Hematopoietic multipotent progenitor cell treated with erythropoietin and hydrocortisone succinate and interleukin-3 and kit ligand, for 8 days (in vitro differentiated cells): ENCODE results near the gene RPS10.
"Not testable (repeated sequence)": the region's sequence is repeated elsewhere in the genome, so short reads cannot be mapped to it uniquely, and the experiment has no call there.

ENCODE experiments used
- DNase-seq: peaks from one replicate; pipeline ENCODE4 v3.0.0-alpha.2; 2015

Gene RPS10

DNA sequence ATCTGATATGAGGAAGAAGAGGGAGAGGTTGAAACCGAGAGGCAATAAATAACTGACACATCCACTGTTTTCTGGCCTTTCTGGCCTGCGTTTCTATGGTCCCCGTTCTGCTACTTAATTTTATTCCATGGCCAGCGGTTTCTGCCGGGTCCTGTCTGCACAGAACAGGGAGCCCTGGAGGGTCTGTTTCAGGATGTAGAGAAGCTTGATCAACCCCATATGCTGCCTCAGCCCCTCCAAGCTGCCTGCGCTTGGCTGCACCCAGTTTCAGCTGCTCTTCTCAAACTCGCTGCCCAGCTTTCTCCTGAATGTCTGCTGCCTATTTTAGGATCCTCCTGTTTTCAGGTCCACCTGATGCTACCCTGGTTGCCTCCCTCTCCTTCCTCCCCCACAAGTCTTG is 21.5 kb upstream of the RPS10 start:
- DNase-seq: no peak

- DNase-seq: no peak
Measured at GRCh38 chr6:34445313-34445860, 19.5 kb upstream of the RPS10 start.

- no peak for DNase-seq
Measured at GRCh38 chr6:34441526-34441925, 15.7 kb upstream of the RPS10 start.

GRCh38 chr6:34439442-34439841 is 13.6 kb upstream of the RPS10 start:
- no peak for DNase-seq

DNA sequence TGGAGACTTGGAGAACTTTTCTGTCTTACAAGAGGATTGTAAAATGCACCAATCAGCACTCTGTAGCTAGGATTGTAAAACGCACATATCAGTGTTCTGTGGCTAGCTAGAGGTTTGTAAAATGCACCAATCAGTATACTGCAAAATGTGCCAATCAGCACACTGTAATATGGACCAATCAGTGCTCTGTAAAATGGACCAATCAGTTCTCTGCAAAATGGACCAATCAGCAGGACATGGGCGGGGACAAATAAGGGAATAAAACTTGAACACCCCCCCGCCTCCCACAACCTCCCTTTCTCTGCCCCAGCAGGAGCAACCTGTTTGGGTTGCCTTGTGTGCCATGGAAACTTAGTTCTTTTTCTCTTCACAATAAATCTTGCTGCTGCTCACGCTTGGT is 12.8 kb upstream of the RPS10 start:
- no peak for DNase-seq

DNA sequence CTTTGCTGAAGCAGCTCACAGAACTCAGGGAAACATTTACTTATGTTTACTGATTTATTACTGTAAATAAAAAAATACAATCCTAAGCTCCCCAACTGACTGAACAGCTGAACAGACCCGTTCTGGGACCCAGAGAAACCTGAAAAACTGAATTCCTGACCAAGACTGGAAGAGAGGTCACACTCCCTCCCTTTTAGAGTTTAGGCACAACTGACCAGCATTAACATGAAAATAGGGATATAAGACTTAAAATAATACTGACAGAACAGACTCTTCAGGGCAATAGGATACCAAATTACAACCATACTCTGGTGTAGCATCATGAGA is 11.7 kb upstream of the RPS10 start:
- DNase-seq: no peak

GRCh38 chr6:34436803-34437643 is 11.2 kb upstream of the RPS10 start:
- no peak for DNase-seq

DNA sequence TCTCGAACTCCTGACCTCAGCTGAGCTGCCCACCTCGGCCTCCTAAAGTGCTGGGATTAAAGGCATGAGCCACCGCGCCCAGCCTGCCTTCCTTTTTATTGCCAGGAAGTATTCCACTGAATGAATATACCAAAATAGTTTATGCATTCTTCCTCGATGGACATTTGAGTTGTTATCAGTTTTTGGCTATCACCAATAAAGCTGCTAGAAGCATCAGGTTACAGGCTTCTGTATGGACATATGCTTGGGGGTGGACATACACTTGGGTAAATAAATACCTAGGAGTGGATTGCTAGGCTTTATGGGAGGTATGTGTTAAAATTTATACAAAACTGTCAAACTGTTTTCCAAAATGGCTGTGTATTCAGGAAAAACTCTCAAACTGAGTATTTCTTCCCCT is 10.0 kb upstream of the RPS10 start:
- no peak for DNase-seq

- no peak for DNase-seq
Measured at GRCh38 chr6:34425132-34425497, 754 bp downstream of the RPS10 start.

DNA sequence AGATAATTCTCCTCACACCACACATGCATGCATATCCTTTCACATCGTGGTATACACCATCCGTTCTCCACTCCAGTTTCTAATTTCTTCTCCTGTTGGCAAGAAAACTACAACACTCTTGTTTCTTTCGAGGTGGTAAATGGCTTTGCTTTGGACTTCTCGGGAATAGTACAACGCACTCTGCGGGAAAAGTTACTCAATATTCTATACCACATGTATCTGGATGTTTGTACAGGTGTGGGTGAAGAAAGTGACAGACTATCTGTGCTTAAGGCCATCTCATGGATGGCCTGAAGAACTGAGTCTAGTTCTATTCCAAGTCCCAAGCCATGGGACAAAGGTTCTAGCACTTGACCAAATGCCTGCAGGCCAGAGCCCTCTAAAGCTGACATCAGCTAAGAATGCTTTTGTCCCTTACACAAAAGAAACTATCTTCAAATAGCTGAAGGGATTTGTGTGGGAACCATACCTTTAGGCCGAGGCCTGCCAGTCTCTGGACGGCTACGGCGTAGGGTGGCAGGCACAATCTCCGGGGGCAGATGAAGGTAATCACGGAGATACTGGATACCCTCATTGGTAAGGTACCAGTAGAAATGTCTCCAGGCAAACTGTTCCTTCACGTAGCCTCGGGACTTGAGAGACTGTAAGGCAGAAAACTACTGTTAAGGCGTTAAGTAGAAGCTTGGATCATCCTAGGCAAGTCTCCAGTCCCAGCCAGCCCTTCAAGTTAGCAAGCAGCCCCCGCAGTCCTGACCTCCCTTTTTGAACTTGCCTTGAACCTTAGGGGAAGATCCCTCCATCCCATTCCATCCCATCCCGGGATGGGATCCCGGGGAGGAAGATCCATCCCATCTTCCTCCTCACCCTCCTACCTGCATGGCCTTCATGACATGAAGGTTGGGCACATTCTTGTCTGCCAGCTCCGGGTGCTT is 1.4 kb downstream of the RPS10 start:
- DNase-seq: no peak

- no peak for DNase-seq
Measured at GRCh38 chr6:34423254-34423653, 2.6 kb downstream of the RPS10 start.

DNA sequence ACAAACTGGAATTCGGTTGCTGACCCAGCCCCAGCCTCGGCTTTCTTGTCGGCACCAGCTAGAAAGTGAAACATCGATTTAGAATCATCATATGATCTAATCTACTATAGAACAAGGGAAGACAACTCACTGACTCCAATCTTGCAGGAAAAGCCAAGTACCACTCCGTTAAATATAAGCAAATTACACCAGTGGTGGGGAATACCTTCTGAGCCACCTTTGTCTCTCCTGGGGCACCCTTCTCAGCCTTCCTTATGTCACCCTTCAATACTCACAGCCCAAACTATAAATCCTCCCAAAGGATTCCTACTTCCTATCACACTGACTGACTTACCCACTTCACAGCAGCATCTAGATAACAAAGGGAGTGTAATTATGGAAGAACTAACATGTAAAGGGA is 7.5 kb downstream of the RPS10 start:
- DNase-seq: no peak

DNA sequence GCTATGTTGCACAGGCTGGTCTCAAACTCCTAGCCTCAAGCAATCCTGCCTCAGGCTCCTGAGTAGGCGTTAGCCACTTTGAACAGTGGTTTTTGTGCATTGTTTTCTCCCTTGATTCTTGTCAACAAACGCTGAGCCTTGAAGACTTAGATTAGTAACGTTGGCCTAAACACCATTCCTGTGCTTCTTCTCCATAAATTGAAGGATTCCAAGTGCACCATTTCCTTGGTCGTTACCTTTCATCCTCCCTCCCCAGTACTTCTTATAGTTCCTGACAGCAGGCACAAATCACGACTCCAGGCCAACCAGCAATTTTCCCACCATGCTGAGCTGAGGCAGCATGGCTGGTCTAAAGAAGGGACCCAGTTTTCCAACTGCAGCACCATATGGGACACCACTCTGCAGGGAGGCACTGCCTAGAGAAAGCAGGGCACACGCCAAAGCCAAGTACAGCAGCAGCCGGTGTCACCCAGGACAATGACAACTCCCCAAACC is 8.9 kb downstream of the RPS10 start:
- no peak for DNase-seq

GRCh38 chr6:34414999-34415858 is 10.6 kb downstream of the RPS10 start:
- DNase-seq: peak; percentile 85

DNA sequence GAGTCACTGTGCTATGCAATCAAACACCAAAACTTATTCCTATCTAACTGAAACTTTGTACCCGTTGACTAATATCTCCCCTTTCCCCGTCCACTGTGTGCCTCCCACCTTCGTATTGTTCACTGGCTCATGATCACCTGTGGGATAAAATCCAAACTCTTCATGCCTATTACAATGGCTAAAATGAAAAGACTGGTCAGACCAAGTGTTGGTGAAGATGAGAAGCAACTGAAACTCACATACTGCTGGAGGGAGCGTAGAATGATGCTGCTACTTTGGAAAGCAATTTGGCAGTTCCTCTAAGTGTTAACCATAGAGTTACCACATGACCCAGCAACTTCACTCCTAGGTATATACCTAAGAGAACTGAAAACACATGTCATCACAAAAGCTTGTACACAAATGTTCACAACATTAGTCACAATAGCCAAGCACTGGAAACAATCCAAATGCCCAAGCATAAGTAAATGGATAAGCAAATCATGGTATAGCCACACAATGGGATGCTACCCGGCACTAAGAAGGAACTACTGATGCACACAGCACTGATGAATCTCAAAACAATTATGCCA is 13.1 kb downstream of the RPS10 start:
- no peak for DNase-seq

- no peak for DNase-seq
Measured at GRCh38 chr6:34412016-34412415, 13.9 kb downstream of the RPS10 start.

GRCh38 chr6:34407915-34408314 is 18.0 kb downstream of the RPS10 start:
- not testable (repeated sequence) for DNase-seq

DNA sequence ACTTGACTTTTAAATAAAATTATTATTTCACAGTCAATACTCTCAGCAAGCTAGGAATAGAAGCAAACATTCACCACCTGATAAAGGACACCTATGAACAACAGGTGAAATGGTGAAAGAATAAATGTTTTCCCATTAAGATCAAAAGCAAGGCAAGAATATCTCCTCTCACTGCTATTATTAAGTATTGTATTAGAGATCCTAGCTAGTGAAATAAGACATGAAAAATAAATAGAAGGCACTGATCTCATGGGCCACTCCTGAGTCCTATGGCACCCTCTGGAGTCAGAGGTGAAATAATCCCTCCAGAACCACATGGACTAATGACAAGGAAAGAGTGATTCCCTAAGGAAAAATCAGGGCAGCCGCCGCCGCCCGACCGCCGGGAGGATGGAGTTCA is 29.4 kb downstream of the RPS10 start:
- no peak for DNase-seq

- no peak for DNase-seq
Measured at GRCh38 chr6:34393966-34394305, 31.9 kb downstream of the RPS10 start.

- DNase-seq: peak; percentile 31
Measured at GRCh38 chr6:34393191-34393965, 32.5 kb downstream of the RPS10 start.

DNA sequence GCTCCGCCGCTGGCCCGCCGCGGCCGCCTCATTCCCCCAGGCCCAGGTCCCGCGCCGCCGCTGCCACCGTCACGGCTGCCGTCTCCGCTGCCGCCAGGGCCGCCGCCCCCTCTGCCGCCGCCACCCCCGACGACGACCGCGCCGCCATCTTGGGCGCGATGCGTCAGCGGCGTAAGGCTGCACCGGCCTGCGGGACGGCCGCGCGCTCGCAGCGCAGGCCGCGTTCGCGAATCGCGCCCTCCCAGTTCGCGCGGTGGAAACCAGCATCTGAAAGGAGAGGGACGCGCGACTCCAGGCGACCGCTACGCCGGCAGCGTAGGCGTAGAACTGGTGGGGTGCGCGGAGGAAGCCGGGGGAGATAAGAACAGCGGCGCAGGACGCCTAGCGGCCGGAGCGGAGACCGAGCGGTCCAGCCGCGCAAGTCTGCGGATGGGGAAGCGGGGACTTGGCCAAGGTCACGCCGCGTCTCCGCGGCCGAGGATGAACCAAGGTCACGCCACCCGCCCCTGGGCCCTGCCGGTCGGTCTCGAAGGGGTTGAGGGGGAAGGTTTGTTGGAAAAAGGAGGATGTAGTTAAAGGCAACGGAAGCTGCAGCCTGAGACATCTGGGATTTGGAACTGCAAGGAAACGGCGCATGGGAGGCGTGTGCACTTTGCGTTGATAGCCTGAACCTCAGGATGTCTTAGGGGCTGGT is 33.2 kb downstream of the RPS10 start, which contains the start of gene NUDT3:
TSS of gene NUDT3 (minus strand) at position 173 of the 694 bp plus-strand sequence. CDS start 307 bp downstream, outside the sequence.
- peak; percentile 94 for DNase-seq
